Measurements from ENCODE around the gene TBC1D14. TPM values are rescaled to one million over a fixed set of nuclear protein-coding genes. Genes with fewer than 3 reads are reported as not detected.
A peak's percentile ranks its signal among the peaks of the same experiment; 100 is the strongest.

Gene TBC1D14
- total RNA-seq, 1 donor from 2014 or later = 103 TPM

- H3K4me3 ChIP-seq (ENCODE audit: low read depth, low read length) = no peak overlapping the region
- peaks cover 14% of the 10 kb centered on the region for H3K36me3 ChIP-seq (ENCODE audit: control insufficient read depth, insufficient read depth, low read length)
- H3K27me3 ChIP-seq (ENCODE audit: control insufficient read depth, insufficient read depth, low read length) = no peaks in the 10 kb centered on the region
- no peak for DNase-seq (ENCODE audit: low read depth)
- no peak for FAIRE-seq
- no peak for TF ChIP-seq CTCF (IDR thresholded peaks at IDR 0.05; ENCODE audit: insufficient read depth, low read length, severe bottlenecking)
Measured at GRCh38 chr4:7052923-7053715, 143.5 kb downstream of the TBC1D14 start.

DNA sequence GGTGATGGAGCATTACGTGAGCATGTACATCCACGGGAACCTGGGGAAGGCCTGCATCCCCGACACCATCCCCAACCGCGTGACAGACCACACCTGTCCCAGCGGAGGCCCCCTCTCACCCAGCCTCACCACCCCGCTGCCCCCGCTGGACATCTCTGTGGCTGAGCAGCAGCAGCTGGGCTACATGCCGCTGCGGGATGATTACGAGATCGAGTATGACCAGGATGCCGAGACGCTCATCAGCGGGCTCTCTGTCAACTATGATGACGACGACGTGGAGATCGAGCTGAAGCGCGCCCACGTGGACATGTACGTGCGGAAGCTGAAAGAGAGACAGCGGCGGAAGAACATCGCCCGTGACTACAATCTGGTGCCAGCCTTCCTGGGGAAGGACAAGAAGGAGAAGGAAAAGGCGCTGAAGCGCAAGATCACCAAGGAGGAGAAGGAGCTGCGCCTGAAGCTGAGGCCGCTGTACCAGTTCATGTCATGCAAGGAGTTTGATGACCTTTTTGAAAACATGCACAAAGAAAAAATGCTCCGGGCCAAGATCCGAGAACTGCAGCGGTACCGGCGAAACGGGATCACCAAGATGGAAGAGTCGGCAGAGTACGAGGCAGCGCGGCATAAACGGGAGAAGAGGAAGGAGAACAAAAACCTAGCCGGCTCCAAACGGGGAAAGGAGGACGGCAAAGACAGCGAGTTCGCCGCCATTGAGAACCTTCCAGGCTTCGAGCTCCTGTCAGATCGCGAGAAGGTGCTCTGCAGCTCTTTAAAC, 144.7 kb downstream of the TBC1D14 start:
- no peak for DNase-seq (ENCODE audit: low read depth)
- TF ChIP-seq CTCF (IDR thresholded peaks at IDR 0.05; ENCODE audit: insufficient read depth, low read length, severe bottlenecking) = no peak
- H3K4me3 ChIP-seq (ENCODE audit: low read depth, low read length) = no peak overlapping the region
- FAIRE-seq = no peak
- peaks cover 14% of the 10 kb centered on the region for H3K36me3 ChIP-seq (ENCODE audit: control insufficient read depth, insufficient read depth, low read length)
- H3K27me3 ChIP-seq (ENCODE audit: control insufficient read depth, insufficient read depth, low read length) = no peaks in the 10 kb centered on the region

GRCh38 chr4:7055111-7055989, 145.7 kb downstream of the TBC1D14 start:
- peaks cover 14% of the 10 kb centered on the region for H3K36me3 ChIP-seq (ENCODE audit: control insufficient read depth, insufficient read depth, low read length)
- H3K27me3 ChIP-seq (ENCODE audit: control insufficient read depth, insufficient read depth, low read length) = no peaks in the 10 kb centered on the region
- FAIRE-seq = no peak
- H3K4me3 ChIP-seq (ENCODE audit: low read depth, low read length) = no peak overlapping the region
- DNase-seq (ENCODE audit: low read depth) = peak; percentile 37
- no peak for TF ChIP-seq CTCF (IDR thresholded peaks at IDR 0.05; ENCODE audit: insufficient read depth, low read length, severe bottlenecking)

DNA sequence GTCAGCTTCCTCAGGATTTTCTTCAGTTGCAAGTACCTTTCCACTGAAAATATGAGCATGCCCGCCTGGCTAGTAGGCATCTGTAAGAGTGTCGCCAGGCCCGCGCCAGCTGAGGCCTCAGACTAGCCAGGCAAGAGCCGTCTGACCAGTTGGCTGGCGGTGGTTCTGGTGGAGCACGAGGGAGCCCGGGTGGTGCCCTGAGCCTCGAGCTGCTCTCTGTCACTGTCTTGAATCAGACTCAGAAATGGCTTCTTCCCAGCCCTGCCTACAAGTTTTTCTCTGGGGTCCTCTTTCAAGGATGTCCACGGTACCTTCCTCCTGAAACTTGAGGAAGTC, 146.3 kb downstream of the TBC1D14 start:
- DNase-seq (ENCODE audit: low read depth) (no peak), FAIRE-seq (no peak)
- H3K36me3 ChIP-seq (ENCODE audit: control insufficient read depth, insufficient read depth, low read length) = peaks cover 16% of the 10 kb centered on the region
- H3K27me3 ChIP-seq (ENCODE audit: control insufficient read depth, insufficient read depth, low read length) = no peaks in the 10 kb centered on the region
- no peak for TF ChIP-seq CTCF (IDR thresholded peaks at IDR 0.05; ENCODE audit: insufficient read depth, low read length, severe bottlenecking)
- H3K4me3 ChIP-seq (ENCODE audit: low read depth, low read length) = no peak overlapping the region

DNA sequence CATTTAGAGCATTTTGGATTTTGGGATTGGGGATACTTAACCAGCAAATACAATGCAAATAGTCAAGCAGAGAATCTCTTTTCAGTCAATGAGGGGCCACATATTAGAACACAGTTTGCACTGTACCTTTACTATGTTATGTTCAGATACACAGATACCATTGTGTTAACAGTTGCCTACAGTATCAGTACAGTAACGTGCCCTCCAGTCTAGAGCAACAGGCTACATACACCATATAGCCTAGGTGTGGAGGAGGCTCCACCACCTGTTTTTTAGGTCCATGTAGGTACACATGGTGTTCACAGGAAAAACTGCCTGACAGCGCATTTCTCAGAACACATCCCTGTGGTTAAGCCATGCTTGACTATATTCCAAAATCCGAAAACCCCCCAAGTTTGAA, 149.2 kb downstream of the TBC1D14 start:
- DNase-seq (ENCODE audit: low read depth) = no peak
- no peak overlapping the region for H3K4me3 ChIP-seq (ENCODE audit: low read depth, low read length)
- H3K36me3 ChIP-seq (ENCODE audit: control insufficient read depth, insufficient read depth, low read length) = peaks cover 26% of the 10 kb centered on the region
- FAIRE-seq = no peak
- no peaks in the 10 kb centered on the region for H3K27me3 ChIP-seq (ENCODE audit: control insufficient read depth, insufficient read depth, low read length)
- TF ChIP-seq CTCF (IDR thresholded peaks at IDR 0.05; ENCODE audit: insufficient read depth, low read length, severe bottlenecking) = no peak
